Osteoblast (primary cell): ENCODE data around the gene CNGA2. TPM values are rescaled to one million over a fixed set of nuclear protein-coding genes. Genes with fewer than 3 reads are reported as not detected.

Experiments used
- DNase-seq: peaks from one replicate; pipeline ENCODE4 v3.0.0; 2011; ENCODE audit warnings: low spot score, mixed read lengths; ENCODE audit not compliant: insufficient read length; ENCODE audit errors: missing footprints
- H2AFZ ChIP-seq: 2 replicates; pipeline ENCODE4 v1.6.0; 2011; ENCODE audit warnings: mild to moderate bottlenecking, low read length
- H3K27ac ChIP-seq: 2 replicates; pipeline ENCODE4 v1.5.1; 2011; ENCODE audit warnings: mild to moderate bottlenecking, low read depth, low read length, moderate library complexity
- H3K27me3 ChIP-seq: 2 replicates; pipeline ENCODE4 v1.6.0; 2012; ENCODE audit warnings: mild to moderate bottlenecking, control low read depth, inconsistent platforms, low read length, moderate library complexity; ENCODE audit not compliant: insufficient read depth
- H3K36me3 ChIP-seq: 2 replicates; pipeline ENCODE4 v1.5.1; 2011; ENCODE audit warnings: mild to moderate bottlenecking, low read length, control low read depth, moderate library complexity; ENCODE audit not compliant: insufficient read depth
- H3K4me1 ChIP-seq: 2 replicates; pipeline ENCODE4 v1.5.1; 2011; ENCODE audit warnings: mild to moderate bottlenecking, low read length, control low read depth, moderate library complexity; ENCODE audit not compliant: insufficient read depth
- H3K4me2 ChIP-seq: 2 replicates; pipeline ENCODE4 v1.6.0; 2011; ENCODE audit warnings: mild to moderate bottlenecking, low read length; ENCODE audit not compliant: insufficient read depth
- H3K4me3 ChIP-seq: fragments of 200-600 bp; sonication (generic); 3 replicates; pipeline ENCODE4 v1.5.1; 2012; ENCODE audit warnings: mild to moderate bottlenecking, low read length, inconsistent platforms; ENCODE audit not compliant: insufficient read depth
- H3K79me2 ChIP-seq: 2 replicates; pipeline ENCODE4 v1.6.0; 2012; ENCODE audit warnings: mild to moderate bottlenecking, low read length, control low read depth, inconsistent platforms; ENCODE audit not compliant: insufficient read depth
- H3K9me3 ChIP-seq: 2 replicates; pipeline ENCODE4 v1.5.1; 2011; ENCODE audit warnings: low read depth, low read length, control low read depth
- H4K20me1 ChIP-seq: 2 replicates; pipeline ENCODE4 v1.6.0; 2012; ENCODE audit warnings: mild to moderate bottlenecking, low read length, control low read depth; ENCODE audit not compliant: insufficient read depth
- CTCF ChIP-seq: IDR thresholded peaks from 2 replicates; pipeline ENCODE4 v1.5.1; 2011; ENCODE audit warnings: mild to moderate bottlenecking, low read depth, low read length, moderate library complexity; ENCODE audit errors: extremely low read depth
- total RNA-seq: library from RNA; depleted of rRNA; stranded (reverse); fragments of >200 nt; gene quantifications from 2 replicates; pipeline ENCODE4 v1.2.3, GENCODE V29; 2012

CNGA2 gene
- total RNA-seq, 1 donor = not detected

GRCh38 chrX:151773434-151773833 lies 38.9 kb downstream of the CNGA2 start:
- H3K27ac ChIP-seq = no peak overlapping the region
- H2AFZ ChIP-seq = no peak overlapping the region
- H3K27me3 ChIP-seq = peaks cover 10% of the 10 kb centered on the region
- no peak for DNase-seq
- TF ChIP-seq CTCF = no peak
- no peaks in the 10 kb centered on the region for H3K9me3 ChIP-seq
- no peaks in the 10 kb centered on the region for H3K79me2 ChIP-seq
- no peaks in the 10 kb centered on the region for H4K20me1 ChIP-seq
- no peaks in the 10 kb centered on the region for H3K36me3 ChIP-seq
- no peak overlapping the region for H3K4me3 ChIP-seq
- H3K4me1 ChIP-seq = no peaks in the 10 kb centered on the region
- H3K4me2 ChIP-seq = no peak overlapping the region

- no peak overlapping the region for H3K27ac ChIP-seq
- peaks cover 10% of the 10 kb centered on the region for H3K27me3 ChIP-seq
- no peak overlapping the region for H2AFZ ChIP-seq
- H4K20me1 ChIP-seq = no peaks in the 10 kb centered on the region
- no peak for DNase-seq
- no peaks in the 10 kb centered on the region for H3K36me3 ChIP-seq
- no peak overlapping the region for H3K4me2 ChIP-seq
- no peaks in the 10 kb centered on the region for H3K4me1 ChIP-seq
- no peaks in the 10 kb centered on the region for H3K79me2 ChIP-seq
- TF ChIP-seq CTCF = no peak
- no peaks in the 10 kb centered on the region for H3K9me3 ChIP-seq
- no peak overlapping the region for H3K4me3 ChIP-seq
Measured at GRCh38 chrX:151774421-151774820, 39.9 kb downstream of the CNGA2 start.

GRCh38 chrX:151776181-151776731 lies 41.7 kb downstream of the CNGA2 start:
- H3K27me3 ChIP-seq = peaks cover 10% of the 10 kb centered on the region
- DNase-seq = no peak
- H3K4me3 ChIP-seq = no peak overlapping the region
- no peak overlapping the region for H3K27ac ChIP-seq
- H3K4me2 ChIP-seq = no peak overlapping the region
- H2AFZ ChIP-seq = no peak overlapping the region
- no peaks in the 10 kb centered on the region for H3K36me3 ChIP-seq
- H3K9me3 ChIP-seq = no peaks in the 10 kb centered on the region
- no peaks in the 10 kb centered on the region for H3K79me2 ChIP-seq
- no peaks in the 10 kb centered on the region for H3K4me1 ChIP-seq
- no peaks in the 10 kb centered on the region for H4K20me1 ChIP-seq
- TF ChIP-seq CTCF = no peak

GRCh38 chrX:151776936-151777335 lies 42.4 kb downstream of the CNGA2 start:
- DNase-seq = no peak

More at GRCh38 chrX:151776936-151777335, 42.4 kb downstream of the CNGA2 start:
- H3K27me3 ChIP-seq = peaks cover 10% of the 10 kb centered on the region
- no peaks in the 10 kb centered on the region for H3K36me3 ChIP-seq
- no peak overlapping the region for H3K4me2 ChIP-seq
- no peaks in the 10 kb centered on the region for H3K79me2 ChIP-seq
- no peak for TF ChIP-seq CTCF
- H3K4me3 ChIP-seq = no peak overlapping the region
- no peaks in the 10 kb centered on the region for H3K4me1 ChIP-seq
- no peaks in the 10 kb centered on the region for H4K20me1 ChIP-seq
- no peak overlapping the region for H2AFZ ChIP-seq
- H3K27ac ChIP-seq = no peak overlapping the region
- H3K9me3 ChIP-seq = no peaks in the 10 kb centered on the region
